GM19240 (cell line): ENCODE measurements around the gene HSP90AB1.
A peak's percentile ranks its signal among the peaks of the same experiment; 100 is the strongest.

Experiments used
- DNase-seq: peaks from one replicate; pipeline ENCODE4 v3.0.0; 2011; ENCODE audit warnings: low spot score; ENCODE audit not compliant: insufficient read length

HSP90AB1 gene

GRCh38 chr6:44268095-44268628 is 21.3 kb downstream of the HSP90AB1 start:
- peak; percentile 77 for DNase-seq

- no peak for DNase-seq
Measured at GRCh38 chr6:44269178-44269920, 22.4 kb downstream of the HSP90AB1 start.

GRCh38 chr6:44269921-44270525 is 23.1 kb downstream of the HSP90AB1 start, which contains the start of gene TMEM151B:
TSS of gene TMEM151B (plus strand) at chr6:44270450. CDS start at chr6:44270743, 293 bp downstream.
- no peak for DNase-seq

- no peak for DNase-seq
Measured at GRCh38 chr6:44270526-44271405, 23.9 kb downstream of the HSP90AB1 start.

GRCh38 chr6:44271406-44271723 is 24.5 kb downstream of the HSP90AB1 start:
- no peak for DNase-seq

GRCh38 chr6:44271914-44272313 is 25.0 kb downstream of the HSP90AB1 start:
- DNase-seq, result no peak

- no peak for DNase-seq
Measured at GRCh38 chr6:44272529-44272928, 25.6 kb downstream of the HSP90AB1 start.

GRCh38 chr6:44272999-44273566 is 26.2 kb downstream of the HSP90AB1 start:
- DNase-seq, result no peak

GRCh38 chr6:44273617-44274016 is 26.7 kb downstream of the HSP90AB1 start:
- DNase-seq, result no peak

- DNase-seq, result no peak
Measured at GRCh38 chr6:44275271-44275748, 28.4 kb downstream of the HSP90AB1 start.

GRCh38 chr6:44275749-44276648 is 29.1 kb downstream of the HSP90AB1 start:
- DNase-seq, result no peak

GRCh38 chr6:44276667-44277640 is 30.1 kb downstream of the HSP90AB1 start:
- no peak for DNase-seq

- no peak for DNase-seq
Measured at GRCh38 chr6:44277763-44278162, 30.9 kb downstream of the HSP90AB1 start.

GRCh38 chr6:44278315-44278714 is 31.4 kb downstream of the HSP90AB1 start:
- DNase-seq, result no peak

GRCh38 chr6:44278774-44279697 is 32.1 kb downstream of the HSP90AB1 start:
- no peak for DNase-seq

- DNase-seq, result no peak
Measured at GRCh38 chr6:44284121-44284520, 37.2 kb downstream of the HSP90AB1 start.

- DNase-seq, result no peak
Measured at GRCh38 chr6:44284867-44285266, 38.0 kb downstream of the HSP90AB1 start.
